ENCODE measurements around the gene MAGEA2B.
"Not testable (repeated sequence)": the region's sequence is repeated elsewhere in the genome, so short reads cannot be mapped to it uniquely, and the experiment has no call there.

MAGEA2B gene

GRCh38 chrX:152713815-152714787, at the start of gene MAGEA2B:
TSS of gene MAGEA2B (plus strand) at chrX:152714628. CDS start at chrX:152717107, 2,479 bp downstream.
- DNase-seq (ENCODE audit: extremely low read depth, low read depth) = not testable (repeated sequence)

GRCh38 chrX:152674135-152674534, 40.3 kb upstream of the MAGEA2B start:
- TF ChIP-seq CTCF (IDR thresholded peaks at IDR 0.05; ENCODE audit: low read depth, low read length) = no peak
- no peak for DNase-seq (ENCODE audit: extremely low read depth, low read depth)

- not testable (repeated sequence) for DNase-seq (ENCODE audit: extremely low read depth, low read depth)
Observed at GRCh38 chrX:152674652-152675051, 39.8 kb upstream of the MAGEA2B start.

GRCh38 chrX:152681012-152681411, 33.4 kb upstream of the MAGEA2B start:
- DNase-seq (ENCODE audit: extremely low read depth, low read depth) = not testable (repeated sequence)

- not testable (repeated sequence) for DNase-seq (ENCODE audit: extremely low read depth, low read depth)
Observed at GRCh38 chrX:152697952-152698931, 16.2 kb upstream of the MAGEA2B start, which contains the start of gene MAGEA3. TSS of gene MAGEA3 (plus strand) at chrX:152698794. CDS start at chrX:152700833, 2,039 bp downstream.

GRCh38 chrX:152700390-152700789, 14.0 kb upstream of the MAGEA2B start:
- not testable (repeated sequence) for DNase-seq (ENCODE audit: extremely low read depth, low read depth)

- DNase-seq (ENCODE audit: extremely low read depth, low read depth) = not testable (repeated sequence)
Observed at GRCh38 chrX:152706500-152706899, 7.9 kb upstream of the MAGEA2B start.

- DNase-seq (ENCODE audit: extremely low read depth, low read depth) = not testable (repeated sequence)
Observed at GRCh38 chrX:152709173-152709572, 5.3 kb upstream of the MAGEA2B start, which contains the start of gene CSAG2. TSS of gene CSAG2 (minus strand) at chrX:152709273. CDS start at chrX:152709112, 161 bp downstream.

- DNase-seq (ENCODE audit: extremely low read depth, low read depth) = not testable (repeated sequence)
Observed at GRCh38 chrX:152713195-152713594, 1.2 kb upstream of the MAGEA2B start.

GRCh38 chrX:152725409-152725808, 11.0 kb downstream of the MAGEA2B start:
- DNase-seq (ENCODE audit: extremely low read depth, low read depth) = no peak
- TF ChIP-seq CTCF (IDR thresholded peaks at IDR 0.05; ENCODE audit: low read depth, low read length) = no peak

GRCh38 chrX:152733261-152733975, 19.0 kb downstream of the MAGEA2B start, which contains the start of the genes CSAG1 and MAGEA12:
TSS of gene CSAG1 (minus strand) at chrX:152733721. CDS start at chrX:152732460, 1,261 bp downstream.
TSS of gene MAGEA12 (plus strand) at chrX:152733757. CDS start at chrX:152736162, 2,405 bp downstream.
- TF ChIP-seq CTCF (IDR thresholded peaks at IDR 0.05; ENCODE audit: low read depth, low read length) = no peak
- DNase-seq (ENCODE audit: extremely low read depth, low read depth) = no peak

- DNase-seq (ENCODE audit: extremely low read depth, low read depth) = not testable (repeated sequence)
Observed at GRCh38 chrX:152734143-152734858, 19.9 kb downstream of the MAGEA2B start.
